Stimulated activated CD4-positive, alpha-beta T cell treated with anti-CD3 and anti-CD28 coated beads, Interleukin-1b, Interleukin-23, amount 100 ng/mL, for 48 hours (primary cell): ENCODE data around the gene CWC15.

Source experiments
- DNase-seq: peaks from one replicate; pipeline ENCODE4 v3.0.0-alpha.2; 2020

CWC15 gene

DNA sequence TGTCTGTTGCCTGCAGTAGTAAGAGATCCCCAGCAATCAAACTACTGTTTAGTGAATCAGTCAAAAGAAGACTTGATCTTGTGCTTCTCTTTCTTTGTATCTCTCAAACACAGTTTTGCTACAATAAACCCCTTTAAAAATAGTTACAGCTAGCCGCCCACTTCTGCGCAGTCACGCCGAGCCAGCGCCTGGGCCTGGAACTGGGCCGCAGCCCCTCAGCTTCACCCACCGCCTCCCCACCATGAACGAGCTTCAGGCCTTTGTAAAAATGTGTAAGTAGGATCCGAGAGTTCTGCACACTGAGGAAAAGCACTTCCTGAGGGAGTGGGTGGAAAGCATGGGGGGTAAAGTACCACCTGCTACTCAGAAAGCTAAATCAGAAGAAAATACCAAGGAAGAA lies 60.5 kb downstream of the CWC15 start:
- DNase-seq = no peak
